ENCODE results near the gene NCCRP1.

NCCRP1 gene

DNA sequence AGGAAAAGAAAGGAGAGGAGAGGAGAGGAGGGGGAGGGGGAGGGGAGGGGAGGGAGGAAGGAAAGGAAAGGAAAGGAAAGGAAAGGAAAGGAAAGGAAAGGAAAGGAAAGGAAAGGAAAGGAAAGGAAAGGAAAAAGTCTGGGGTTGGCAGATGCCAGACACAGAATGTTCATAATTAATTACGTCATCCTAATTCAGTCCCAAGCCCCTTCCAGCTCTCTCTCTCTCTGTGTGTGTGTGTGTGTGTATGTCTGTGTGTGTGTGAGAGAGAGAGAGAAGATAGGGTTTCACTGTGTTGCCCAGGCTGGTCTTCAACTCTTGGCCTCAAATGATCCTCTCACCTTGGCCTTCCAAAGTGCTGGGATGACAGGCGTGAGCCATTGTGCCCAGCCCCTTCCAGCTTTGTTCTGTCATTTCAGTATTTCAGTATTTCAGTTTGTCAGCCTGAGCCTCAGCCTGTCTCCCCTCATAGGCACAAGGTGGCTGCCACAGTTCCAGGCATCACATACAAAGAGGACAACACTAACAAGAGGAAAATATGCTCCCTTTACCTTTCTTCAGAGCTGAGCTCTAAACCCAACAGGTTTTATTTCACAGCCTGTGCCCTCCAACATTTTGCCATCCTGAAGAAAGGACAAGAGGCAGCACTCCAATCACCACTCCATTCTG lies 33.5 kb downstream of the NCCRP1 start:
- TF ChIP-seq, protein P1, sequence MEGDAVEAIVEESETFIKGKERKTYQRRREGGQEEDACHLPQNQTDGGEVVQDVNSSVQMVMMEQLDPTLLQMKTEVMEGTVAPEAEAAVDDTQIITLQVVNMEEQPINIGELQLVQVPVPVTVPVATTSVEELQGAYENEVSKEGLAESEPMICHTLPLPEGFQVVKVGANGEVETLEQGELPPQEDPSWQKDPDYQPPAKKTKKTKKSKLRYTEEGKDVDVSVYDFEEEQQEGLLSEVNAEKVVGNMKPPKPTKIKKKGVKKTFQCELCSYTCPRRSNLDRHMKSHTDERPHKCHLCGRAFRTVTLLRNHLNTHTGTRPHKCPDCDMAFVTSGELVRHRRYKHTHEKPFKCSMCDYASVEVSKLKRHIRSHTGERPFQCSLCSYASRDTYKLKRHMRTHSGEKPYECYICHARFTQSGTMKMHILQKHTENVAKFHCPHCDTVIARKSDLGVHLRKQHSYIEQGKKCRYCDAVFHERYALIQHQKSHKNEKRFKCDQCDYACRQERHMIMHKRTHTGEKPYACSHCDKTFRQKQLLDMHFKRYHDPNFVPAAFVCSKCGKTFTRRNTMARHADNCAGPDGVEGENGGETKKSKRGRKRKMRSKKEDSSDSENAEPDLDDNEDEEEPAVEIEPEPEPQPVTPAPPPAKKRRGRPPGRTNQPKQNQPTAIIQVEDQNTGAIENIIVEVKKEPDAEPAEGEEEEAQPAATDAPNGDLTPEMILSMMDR (IDR thresholded peaks at IDR 0.05; ENCODE audit: control insufficient read depth, insufficient read depth, low read depth, low read length, missing control alignments), result no peak
- no peak for DNase-seq (ENCODE audit: low read depth)
- no peak overlapping the region for H3K4me3 ChIP-seq (ENCODE audit: control insufficient read depth, low read depth, low read length)

DNA sequence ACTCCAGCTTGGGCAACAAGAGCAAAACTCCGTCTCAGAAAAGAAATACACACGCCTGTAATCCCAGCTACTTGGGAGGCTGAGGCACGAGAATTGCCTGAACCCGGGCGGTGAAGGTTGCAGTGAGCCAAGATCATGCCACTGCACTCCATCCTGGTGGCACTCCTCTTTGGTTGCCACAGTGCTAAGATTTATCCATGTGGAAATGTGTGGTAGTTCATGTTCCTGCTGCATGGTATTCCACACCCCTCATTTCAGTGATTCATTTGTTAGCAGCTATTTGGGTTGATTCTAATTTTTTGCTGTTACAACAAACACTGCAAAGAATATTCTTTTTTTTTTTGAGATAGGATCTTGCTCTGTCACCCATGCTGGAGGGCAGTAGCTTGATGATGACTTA lies 35.9 kb downstream of the NCCRP1 start:
- TF ChIP-seq, protein P1 (IDR thresholded peaks at IDR 0.05; ENCODE audit: control insufficient read depth, insufficient read depth, low read depth, low read length, missing control alignments), result no peak
- H3K4me3 ChIP-seq (ENCODE audit: control insufficient read depth, low read depth, low read length), result no peak overlapping the region
- no peak for DNase-seq (ENCODE audit: low read depth)

DNA sequence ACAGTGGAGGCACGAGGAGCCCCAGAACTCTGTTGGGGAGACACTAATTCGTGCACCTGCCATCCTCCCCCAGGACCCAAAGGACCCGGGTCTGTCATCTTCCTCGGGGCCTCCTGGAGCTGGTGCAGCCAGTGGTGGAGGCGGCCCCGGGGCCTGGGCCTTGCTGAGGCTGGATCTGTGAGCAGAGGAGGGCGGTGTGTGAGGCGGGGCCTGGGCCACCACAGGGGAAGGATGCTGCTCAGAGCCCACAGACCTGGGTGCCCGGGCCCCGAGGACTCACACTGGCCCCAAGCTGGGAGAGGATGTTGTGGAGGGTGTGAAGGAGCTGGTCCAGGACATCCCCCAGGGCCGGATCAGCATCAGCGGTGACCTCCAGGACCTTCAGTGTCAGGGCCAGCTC lies 39.8 kb downstream of the NCCRP1 start:
- H3K4me3 ChIP-seq (ENCODE audit: control insufficient read depth, low read depth, low read length), result no peak overlapping the region
- no peak for DNase-seq (ENCODE audit: low read depth)
- TF ChIP-seq, protein P1 (IDR thresholded peaks at IDR 0.05; ENCODE audit: control insufficient read depth, insufficient read depth, low read depth, low read length, missing control alignments), result no peak

DNA sequence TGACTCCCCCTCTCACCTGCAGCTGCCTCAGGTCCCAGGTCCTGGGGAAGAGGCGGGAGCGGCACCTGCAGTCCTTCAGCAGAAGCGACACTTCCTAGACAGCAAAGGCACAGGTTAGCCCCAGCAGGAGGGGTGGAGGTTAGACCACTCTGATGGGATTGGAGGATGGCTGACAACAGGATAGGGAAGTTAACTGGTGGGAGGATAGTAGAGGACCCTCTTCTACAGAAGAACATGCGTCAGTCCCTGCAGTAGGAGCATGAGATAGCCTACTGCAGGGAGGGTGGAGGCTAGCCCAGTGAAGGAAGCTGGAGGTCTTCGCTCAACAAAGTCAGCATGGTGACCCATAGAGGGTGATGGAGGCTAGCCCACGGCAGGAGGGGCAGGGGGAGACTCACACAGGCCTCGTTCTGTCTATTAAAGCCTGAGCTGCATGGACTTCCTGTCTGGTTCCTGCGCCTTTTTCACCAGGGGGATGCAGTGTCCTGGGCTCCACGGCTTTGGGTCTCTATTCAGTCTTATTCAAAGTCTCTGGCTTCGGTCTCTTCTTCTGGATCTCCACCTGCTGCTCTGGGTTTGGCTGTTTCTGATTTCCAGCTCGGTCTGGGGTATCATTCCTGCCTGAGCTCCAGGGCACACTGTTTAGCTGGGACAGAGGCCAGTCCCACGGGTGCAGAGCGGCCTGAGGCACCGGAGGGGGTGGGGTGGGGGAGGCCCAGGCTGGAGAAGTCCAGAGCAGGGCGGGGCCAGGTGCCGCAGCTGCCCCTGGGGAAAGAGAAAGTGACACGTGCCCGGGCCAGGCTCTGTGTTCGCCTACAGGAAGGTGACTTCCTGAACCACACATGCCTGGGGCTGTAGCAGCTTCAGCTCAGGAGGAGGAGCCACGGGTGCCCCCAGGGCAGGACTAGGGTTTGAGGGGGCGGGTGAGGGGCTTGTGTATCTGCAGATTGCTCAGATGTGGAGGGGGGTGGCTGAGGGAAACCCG lies 40.7 kb downstream of the NCCRP1 start:
- no peak for DNase-seq (ENCODE audit: low read depth)
- TF ChIP-seq, protein P1 (IDR thresholded peaks at IDR 0.05; ENCODE audit: control insufficient read depth, insufficient read depth, low read depth, low read length, missing control alignments), result no peak
- no peak overlapping the region for H3K4me3 ChIP-seq (ENCODE audit: control insufficient read depth, low read depth, low read length)

DNA sequence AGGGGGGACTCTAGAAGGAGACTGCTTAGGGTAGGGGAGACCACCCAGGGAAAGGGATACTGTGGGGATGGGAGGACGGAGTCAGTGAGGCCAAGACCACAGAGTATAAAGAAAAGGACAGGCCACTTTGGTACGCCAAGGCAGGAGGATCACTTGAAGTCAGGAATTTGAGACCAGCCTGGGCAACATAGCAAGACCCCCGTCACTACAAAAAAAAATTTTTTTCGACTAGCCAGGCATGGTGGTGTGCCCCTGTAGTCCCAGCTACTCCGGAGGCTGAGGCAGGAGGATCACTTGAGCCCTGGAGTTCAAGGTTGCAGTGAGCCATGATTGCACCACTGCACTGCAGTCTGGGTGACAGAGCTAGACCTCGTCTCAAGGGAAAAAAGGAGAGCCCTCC lies 41.4 kb downstream of the NCCRP1 start:
- H3K4me3 ChIP-seq (ENCODE audit: control insufficient read depth, low read depth, low read length), result no peak overlapping the region
- no peak for DNase-seq (ENCODE audit: low read depth)
- TF ChIP-seq, protein P1 (IDR thresholded peaks at IDR 0.05; ENCODE audit: control insufficient read depth, insufficient read depth, low read depth, low read length, missing control alignments), result no peak

DNA sequence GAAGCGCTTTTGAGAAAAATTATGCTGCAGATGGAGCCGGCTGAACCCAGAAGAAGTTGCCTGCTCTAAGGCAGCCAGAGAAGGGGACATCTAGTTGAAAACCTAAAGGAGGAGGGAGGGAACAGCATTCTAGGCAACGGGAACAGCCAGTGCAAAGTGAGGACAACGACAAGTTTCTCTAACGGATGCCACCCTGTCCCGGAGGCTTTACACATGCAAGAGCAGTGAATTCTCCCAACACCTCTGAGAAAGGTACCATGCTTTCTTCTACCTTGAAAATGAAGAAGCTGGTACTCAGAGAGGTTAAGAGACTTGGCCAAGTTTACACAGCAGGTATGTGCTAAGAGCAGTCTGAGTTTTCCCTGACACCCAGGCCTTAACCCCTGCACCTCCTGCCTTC lies 42.2 kb downstream of the NCCRP1 start:
- no peak overlapping the region for H3K4me3 ChIP-seq (ENCODE audit: control insufficient read depth, low read depth, low read length)
- TF ChIP-seq, protein P1 (IDR thresholded peaks at IDR 0.05; ENCODE audit: control insufficient read depth, insufficient read depth, low read depth, low read length, missing control alignments), result no peak
- DNase-seq (ENCODE audit: low read depth), result no peak

Measured in AG09309 (cell line).